ENCODE results near the gene AP5Z1. TPM values are rescaled to one million over a fixed set of nuclear protein-coding genes. Genes with fewer than 3 reads are reported as not detected.
A peak's percentile ranks its signal among the peaks of the same experiment; 100 is the strongest.

AP5Z1 gene
- total RNA-seq, 2 donors from 2014 or later: 31.0 to 34.7 TPM

- peak; percentile 39 for DNase-seq
- H3K9me3 ChIP-seq (ENCODE audit: control insufficient read depth, low read length): peaks cover 5% of the 10 kb centered on the region
- TF ChIP-seq CTCF (conservative IDR thresholded peaks at IDR 0.05): no peak
These were observed 15.1 kb downstream of the AP5Z1 start for GRCh38 chr7:4790516-4790991.

GRCh38 chr7:4791101-4791737, 15.8 kb downstream of the AP5Z1 start:
- no peaks in the 10 kb centered on the region for H3K4me1 ChIP-seq (ENCODE audit: control insufficient read depth, insufficient read depth, low read length)
- no peak overlapping the region for H3K27ac Mint-ChIP-seq
- H3K36me3 Mint-ChIP-seq (ENCODE audit: low read depth): peaks cover 39% of the 10 kb centered on the region
- H3K36me3 ChIP-seq (ENCODE audit: control insufficient read depth, insufficient read depth, low read length): peaks cover 32% of the 10 kb centered on the region
- peak; percentile 41 for DNase-seq
- WGBS, 2 experiments (ENCODE audit: insufficient coverage in 1 of 2, insufficient read length in 1 of 2): 93 to 94% methylated on average over 25 of the region's 25 CpGs
- H3K4me3 Mint-ChIP-seq: no peak overlapping the region
- H3K9me3 ChIP-seq (ENCODE audit: control insufficient read depth, low read length): peaks cover 5% of the 10 kb centered on the region
- H3K27me3 ChIP-seq (ENCODE audit: control insufficient read depth, insufficient read depth, low read length, poor library complexity, severe bottlenecking): no peaks in the 10 kb centered on the region
- no peaks in the 10 kb centered on the region for H3K27me3 Mint-ChIP-seq (ENCODE audit: insufficient read depth)
- no peak overlapping the region for H3K27ac ChIP-seq (ENCODE audit: low read depth, low read length)
- H3K9me3 Mint-ChIP-seq: peaks cover 13% of the 10 kb centered on the region
- no peak overlapping the region for H3K9ac ChIP-seq (ENCODE audit: extremely low read depth, low read length, poor library complexity, severe bottlenecking)
- H3K4me1 Mint-ChIP-seq: no peaks in the 10 kb centered on the region
- no peak overlapping the region for H3K4me3 ChIP-seq (ENCODE audit: low read length)
- no peak for TF ChIP-seq CTCF (conservative IDR thresholded peaks at IDR 0.05)

More at GRCh38 chr7:4790516-4790991, 15.1 kb downstream of the AP5Z1 start:
- Mint-ChIP-seq H3K27ac (peak overlapping the region; percentile 44), H3K9me3 (peaks cover 13% of the 10 kb centered on the region), H3K4me3 (no peak overlapping the region), H3K27me3 (ENCODE audit: insufficient read depth) (no peaks in the 10 kb centered on the region), H3K4me1 (no peaks in the 10 kb centered on the region), H3K36me3 (ENCODE audit: low read depth) (peaks cover 43% of the 10 kb centered on the region)
- Histone ChIP-seq H3K36me3 (ENCODE audit: control insufficient read depth, insufficient read depth, low read length) (peaks cover 35% of the 10 kb centered on the region), H3K4me1 (ENCODE audit: control insufficient read depth, insufficient read depth, low read length) (no peaks in the 10 kb centered on the region), H3K27ac (ENCODE audit: low read depth, low read length) (no peak overlapping the region), H3K27me3 (ENCODE audit: control insufficient read depth, insufficient read depth, low read length, poor library complexity, severe bottlenecking) (no peaks in the 10 kb centered on the region), H3K9ac (ENCODE audit: extremely low read depth, low read length, poor library complexity, severe bottlenecking) (no peak overlapping the region), H3K4me3 (ENCODE audit: low read length) (no peak overlapping the region)
- WGBS, 2 experiments (ENCODE audit: insufficient coverage in 1 of 2, insufficient read length in 1 of 2): 96 to 97% methylated on average over 19 to 24 of the region's 24 CpGs

GRCh38 chr7:4791738-4792536, 16.5 kb downstream of the AP5Z1 start:
- TF ChIP-seq CTCF (conservative IDR thresholded peaks at IDR 0.05): peak; percentile 87
- H3K27ac ChIP-seq (ENCODE audit: low read depth, low read length): no peak overlapping the region
- Mint-ChIP-seq H3K36me3 (ENCODE audit: low read depth) (peaks cover 42% of the 10 kb centered on the region), H3K9me3 (peaks cover 13% of the 10 kb centered on the region), H3K4me3 (no peak overlapping the region), H3K27me3 (ENCODE audit: insufficient read depth) (no peaks in the 10 kb centered on the region), H3K27ac (no peak overlapping the region), H3K4me1 (no peaks in the 10 kb centered on the region)
- no peak overlapping the region for H3K9ac ChIP-seq (ENCODE audit: extremely low read depth, low read length, poor library complexity, severe bottlenecking)
- H3K27me3 ChIP-seq (ENCODE audit: control insufficient read depth, insufficient read depth, low read length, poor library complexity, severe bottlenecking): no peaks in the 10 kb centered on the region
- H3K4me1 ChIP-seq (ENCODE audit: control insufficient read depth, insufficient read depth, low read length): no peaks in the 10 kb centered on the region
- DNase-seq: peak; percentile 96
- H3K4me3 ChIP-seq (ENCODE audit: low read length): no peak overlapping the region
- 72 to 90% methylated on average over 21 to 46 of the region's 50 CpGs for WGBS, 2 experiments (ENCODE audit: insufficient coverage in 1 of 2, insufficient read length in 1 of 2)
- H3K9me3 ChIP-seq (ENCODE audit: control insufficient read depth, low read length): peaks cover 5% of the 10 kb centered on the region
- peaks cover 28% of the 10 kb centered on the region for H3K36me3 ChIP-seq (ENCODE audit: control insufficient read depth, insufficient read depth, low read length)
